ENCODE results near the gene FGR.

- TF ChIP-seq CTCF (IDR thresholded peaks at IDR 0.05; ENCODE audit: insufficient read depth, low read length, poor library complexity, severe bottlenecking), result no peak
- TF ChIP-seq EZH2phosphoT487 (conservative IDR thresholded peaks at IDR 0.05; ENCODE audit: low read length), result no peak
Observed at GRCh38 chr1:27574001-27574781, 60.8 kb downstream of the FGR start.

Measured in SU-DHL-6 (cell line).